Dendritic cell treated with granulocyte-macrophage colony-stimulating factor and Interleukin-4, amounts not matched to agents 40 ng/mL and 50 ng/mL, for 4 days (primary cell): Measurements from ENCODE around the gene KXD1.

ENCODE experiments used
- H3K27ac Mint-ChIP-seq: one replicate; pipeline ENCODE4 v1.8.0; 2022; ENCODE audit warnings: mild to moderate bottlenecking, mixed read lengths
- H3K27me3 Mint-ChIP-seq: one replicate; pipeline ENCODE4 v1.8.0; 2022; ENCODE audit warnings: mild to moderate bottlenecking, mixed read lengths
- H3K36me3 Mint-ChIP-seq: one replicate; pipeline ENCODE4 v1.8.0; 2022; ENCODE audit warnings: low read depth, mixed read lengths
- H3K4me1 Mint-ChIP-seq: one replicate; pipeline ENCODE4 v1.8.0; 2022; ENCODE audit warnings: low read depth, mixed read lengths
- H3K4me3 Mint-ChIP-seq: one replicate; pipeline ENCODE4 v1.8.0; 2022; ENCODE audit warnings: mild to moderate bottlenecking, moderate library complexity, mixed read lengths
- H3K9me3 Mint-ChIP-seq: one replicate; pipeline ENCODE4 v1.8.0; 2022; ENCODE audit warnings: mixed read lengths
- intact Hi-C: fragments of 100-400 bp; cut with micrococcal nuclease; formaldehyde crosslinking; loops from one replicate; pipeline ENCODE4 v1.15.0; 2022

Gene KXD1

GRCh38 chr19:18604820-18605159 lies 47.1 kb downstream of the KXD1 start:
- peaks cover 15% of the 10 kb centered on the region for H3K4me1 Mint-ChIP-seq
- H3K36me3 Mint-ChIP-seq, result no peaks in the 10 kb centered on the region
- intact Hi-C loops, result no loop called here
- no peaks in the 10 kb centered on the region for H3K9me3 Mint-ChIP-seq
- peaks cover 86% of the 10 kb centered on the region for H3K27me3 Mint-ChIP-seq
- no peak overlapping the region for H3K27ac Mint-ChIP-seq
- no peak overlapping the region for H3K4me3 Mint-ChIP-seq

DNA sequence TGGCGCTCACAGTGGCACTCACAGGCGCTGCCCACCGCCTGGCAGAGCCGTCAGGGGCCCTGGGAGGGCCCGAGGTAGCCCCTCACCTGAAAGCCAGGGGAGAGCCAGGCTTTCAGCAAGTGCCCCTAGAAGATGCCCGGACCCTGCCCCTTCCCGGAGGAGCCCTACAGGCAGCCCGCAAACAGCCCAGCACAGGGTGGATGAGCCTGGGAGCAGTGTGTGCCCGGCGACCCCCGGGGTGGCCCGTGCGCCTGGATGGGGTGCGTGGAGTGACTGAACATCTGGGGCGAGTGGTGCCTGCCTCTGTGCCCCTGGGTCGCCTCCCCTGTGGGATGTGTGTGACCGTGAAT lies 47.5 kb downstream of the KXD1 start:
- H3K36me3 Mint-ChIP-seq, result no peaks in the 10 kb centered on the region
- intact Hi-C loops, result no loop called here
- peaks cover 86% of the 10 kb centered on the region for H3K27me3 Mint-ChIP-seq
- no peak overlapping the region for H3K4me3 Mint-ChIP-seq
- H3K4me1 Mint-ChIP-seq, result peaks cover 15% of the 10 kb centered on the region
- no peaks in the 10 kb centered on the region for H3K9me3 Mint-ChIP-seq
- H3K27ac Mint-ChIP-seq, result no peak overlapping the region

- intact Hi-C loops, result no loop called here
- no peaks in the 10 kb centered on the region for H3K36me3 Mint-ChIP-seq
- H3K9me3 Mint-ChIP-seq, result no peaks in the 10 kb centered on the region
- no peak overlapping the region for H3K27ac Mint-ChIP-seq
- H3K4me1 Mint-ChIP-seq, result peaks cover 15% of the 10 kb centered on the region
- H3K27me3 Mint-ChIP-seq, result peaks cover 85% of the 10 kb centered on the region
- no peak overlapping the region for H3K4me3 Mint-ChIP-seq
Observed at GRCh38 chr19:18605546-18606280, 48.0 kb downstream of the KXD1 start.

DNA sequence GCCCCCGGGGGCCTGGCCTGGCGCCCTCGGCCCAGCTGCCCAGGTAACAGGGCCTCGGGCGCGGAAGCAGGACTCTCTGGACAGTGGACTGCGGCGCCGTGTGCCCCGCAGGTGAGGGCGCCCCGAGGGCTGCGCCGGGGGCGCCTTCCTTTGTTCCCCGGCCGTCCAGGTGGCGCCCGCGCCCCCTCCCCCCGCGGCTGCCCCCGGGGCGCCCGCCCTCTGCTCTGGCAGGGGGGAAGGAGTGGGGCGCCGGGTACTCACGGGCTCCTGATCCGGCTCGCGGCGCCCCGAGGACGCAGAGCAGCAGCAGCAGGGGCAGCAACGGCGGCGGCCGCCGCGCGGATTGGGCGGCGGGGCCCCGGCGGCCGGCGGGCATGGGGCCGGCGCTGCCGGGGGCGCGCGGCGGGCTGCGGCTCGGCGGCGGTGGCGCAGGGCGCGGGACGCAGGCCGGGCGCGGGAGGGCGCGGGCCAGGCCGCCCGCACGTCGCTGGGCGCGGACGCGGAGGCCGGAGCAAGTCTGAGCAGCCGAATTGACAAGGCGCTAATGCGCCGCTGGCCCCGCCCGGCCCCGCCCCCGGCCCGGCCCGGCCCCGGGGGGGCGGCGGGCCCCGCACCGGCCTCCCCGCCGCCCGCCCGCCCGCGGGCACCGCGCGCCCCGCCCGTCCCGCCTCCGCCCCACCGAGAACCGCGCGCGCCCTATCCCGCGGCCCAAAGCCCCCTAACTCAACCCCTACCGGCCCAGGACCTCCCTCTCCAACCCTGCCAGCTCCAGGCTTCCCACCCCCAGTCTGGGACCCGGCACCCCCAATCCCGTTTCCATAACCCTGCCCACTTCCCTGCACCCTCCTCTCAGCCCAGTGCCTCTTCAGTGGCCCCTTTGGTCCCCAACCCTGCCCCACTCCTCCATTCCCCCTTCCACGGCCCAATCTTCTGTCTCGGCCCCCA lies 48.9 kb downstream of the KXD1 start, which contains the start of gene CRLF1:
TSS of gene CRLF1 (minus strand) at position 519 of the 945 bp plus-strand sequence. CDS start at position 376, 143 bp downstream.
- no peak within 1 kb of the TSS for H3K27ac Mint-ChIP-seq

GRCh38 chr19:18607226-18608101 lies 49.8 kb downstream of the KXD1 start:
- no peaks in the 10 kb centered on the region for H3K9me3 Mint-ChIP-seq
- H3K27ac Mint-ChIP-seq, result no peak overlapping the region
- intact Hi-C loops, result no loop called here
- H3K27me3 Mint-ChIP-seq, result peaks cover 83% of the 10 kb centered on the region
- no peak overlapping the region for H3K4me3 Mint-ChIP-seq
- peaks cover 26% of the 10 kb centered on the region for H3K4me1 Mint-ChIP-seq
- H3K36me3 Mint-ChIP-seq, result no peaks in the 10 kb centered on the region

More for the DNA sequence above, 48.9 kb downstream of the KXD1 start, which contains the start of gene CRLF1:
- H3K27me3 Mint-ChIP-seq, result peaks cover 83% of the 10 kb centered on the region
- H3K4me3 Mint-ChIP-seq, result peak within 1 kb of the TSS; percentile 22
- no peaks in the 10 kb centered on the region for H3K36me3 Mint-ChIP-seq
- intact Hi-C loops, result no loop called here
- peaks cover 20% of the 10 kb centered on the region for H3K4me1 Mint-ChIP-seq
- H3K9me3 Mint-ChIP-seq, result no peaks in the 10 kb centered on the region

- intact Hi-C loops, result no loop called here
- no peaks in the 10 kb centered on the region for H3K36me3 Mint-ChIP-seq
- H3K27ac Mint-ChIP-seq, result no peak overlapping the region
- peaks cover 83% of the 10 kb centered on the region for H3K27me3 Mint-ChIP-seq
- H3K4me1 Mint-ChIP-seq, result peaks cover 29% of the 10 kb centered on the region
- no peak overlapping the region for H3K4me3 Mint-ChIP-seq
- H3K9me3 Mint-ChIP-seq, result no peaks in the 10 kb centered on the region
Observed at GRCh38 chr19:18608102-18608804, 50.6 kb downstream of the KXD1 start.

DNA sequence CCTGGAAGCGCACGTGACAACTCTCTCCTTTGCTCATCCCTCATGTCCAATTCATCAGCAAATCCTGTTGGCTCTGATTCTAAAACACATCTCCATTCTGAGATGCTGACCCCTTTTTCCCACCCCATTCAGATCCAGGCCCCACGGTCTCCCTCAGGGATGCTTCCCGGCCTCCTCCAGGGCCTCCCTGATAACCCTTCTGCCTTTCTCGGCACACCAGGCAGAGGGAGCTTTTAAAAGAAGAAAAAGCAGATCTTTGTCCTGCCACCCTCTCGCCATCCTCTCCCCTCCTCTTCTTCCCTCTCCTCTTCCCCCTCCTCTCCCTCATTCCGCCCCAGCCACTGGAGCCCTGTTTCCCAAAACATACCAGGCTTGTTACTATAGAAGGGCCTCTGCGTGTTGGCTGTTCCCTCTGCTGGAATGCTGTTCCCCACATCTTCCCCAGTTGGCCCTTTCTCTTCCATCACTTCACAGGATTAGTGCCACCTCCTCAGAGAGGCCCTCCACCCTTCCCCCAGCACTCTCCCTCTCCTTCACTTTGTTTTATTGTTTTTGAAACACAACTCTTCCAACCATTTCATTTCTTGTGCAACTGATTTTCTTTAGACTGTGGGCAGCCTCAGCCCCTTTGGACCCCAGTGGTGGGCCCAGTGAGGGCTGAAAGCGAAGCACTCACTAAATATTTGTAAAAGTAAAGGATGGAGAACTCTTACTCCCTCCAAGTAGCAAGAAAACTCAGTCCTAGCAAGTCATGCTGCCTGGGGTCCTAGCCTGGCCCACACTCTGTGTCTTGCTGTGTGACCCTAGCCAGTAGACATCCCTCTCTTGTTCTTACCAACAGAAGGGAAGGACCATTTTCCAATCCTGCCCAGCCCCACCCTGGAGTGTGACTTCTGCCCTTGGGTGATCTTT lies 51.4 kb downstream of the KXD1 start:
- Mint-ChIP-seq H3K36me3 (no peaks in the 10 kb centered on the region), H3K9me3 (no peaks in the 10 kb centered on the region), H3K27ac (no peak overlapping the region), H3K27me3 (peaks cover 86% of the 10 kb centered on the region), H3K4me1 (peaks cover 31% of the 10 kb centered on the region), H3K4me3 (no peak overlapping the region)
- intact Hi-C loops, result no loop called here

DNA sequence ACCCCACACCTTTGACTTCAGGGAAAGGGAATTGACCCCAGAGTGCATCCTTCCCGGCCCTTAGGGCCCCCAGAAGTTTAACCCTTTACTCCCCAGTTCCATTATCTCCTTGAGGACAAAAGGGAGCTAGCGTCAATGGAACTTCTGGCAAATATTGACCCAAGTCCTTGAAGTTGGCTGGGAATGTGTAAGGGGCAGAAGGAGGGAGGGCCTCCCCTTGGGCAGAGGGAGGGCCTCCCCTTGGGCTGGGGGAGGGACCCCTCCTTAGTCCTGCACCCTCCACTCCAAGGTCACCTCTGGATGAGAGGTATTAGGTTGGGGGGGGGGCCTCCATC lies 52.0 kb downstream of the KXD1 start:
- Mint-ChIP-seq H3K9me3 (no peaks in the 10 kb centered on the region), H3K27me3 (peaks cover 86% of the 10 kb centered on the region), H3K4me3 (no peak overlapping the region), H3K36me3 (no peaks in the 10 kb centered on the region), H3K4me1 (peaks cover 31% of the 10 kb centered on the region), H3K27ac (no peak overlapping the region)
- intact Hi-C loops, result no loop called here

DNA sequence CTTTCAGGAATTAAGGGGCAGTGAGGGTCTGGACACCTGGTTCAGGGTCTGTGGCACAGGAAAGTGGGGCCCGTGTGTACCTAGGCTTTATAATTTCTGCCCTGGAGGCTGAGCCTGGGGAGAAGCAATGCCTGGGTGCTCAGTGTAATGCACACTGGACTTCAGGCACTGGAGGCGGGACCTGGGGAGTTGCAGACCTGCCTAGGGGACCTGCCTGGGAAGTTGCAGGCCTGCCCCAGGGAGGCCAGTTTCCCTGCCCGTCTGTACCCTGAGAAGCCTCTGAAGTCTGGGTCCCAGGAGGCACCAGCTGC lies 52.5 kb downstream of the KXD1 start:
- peaks cover 86% of the 10 kb centered on the region for H3K27me3 Mint-ChIP-seq
- H3K4me1 Mint-ChIP-seq, result peaks cover 31% of the 10 kb centered on the region
- H3K9me3 Mint-ChIP-seq, result no peaks in the 10 kb centered on the region
- intact Hi-C loops, result no loop called here
- H3K36me3 Mint-ChIP-seq, result no peaks in the 10 kb centered on the region
- no peak overlapping the region for H3K27ac Mint-ChIP-seq
- H3K4me3 Mint-ChIP-seq, result no peak overlapping the region

DNA sequence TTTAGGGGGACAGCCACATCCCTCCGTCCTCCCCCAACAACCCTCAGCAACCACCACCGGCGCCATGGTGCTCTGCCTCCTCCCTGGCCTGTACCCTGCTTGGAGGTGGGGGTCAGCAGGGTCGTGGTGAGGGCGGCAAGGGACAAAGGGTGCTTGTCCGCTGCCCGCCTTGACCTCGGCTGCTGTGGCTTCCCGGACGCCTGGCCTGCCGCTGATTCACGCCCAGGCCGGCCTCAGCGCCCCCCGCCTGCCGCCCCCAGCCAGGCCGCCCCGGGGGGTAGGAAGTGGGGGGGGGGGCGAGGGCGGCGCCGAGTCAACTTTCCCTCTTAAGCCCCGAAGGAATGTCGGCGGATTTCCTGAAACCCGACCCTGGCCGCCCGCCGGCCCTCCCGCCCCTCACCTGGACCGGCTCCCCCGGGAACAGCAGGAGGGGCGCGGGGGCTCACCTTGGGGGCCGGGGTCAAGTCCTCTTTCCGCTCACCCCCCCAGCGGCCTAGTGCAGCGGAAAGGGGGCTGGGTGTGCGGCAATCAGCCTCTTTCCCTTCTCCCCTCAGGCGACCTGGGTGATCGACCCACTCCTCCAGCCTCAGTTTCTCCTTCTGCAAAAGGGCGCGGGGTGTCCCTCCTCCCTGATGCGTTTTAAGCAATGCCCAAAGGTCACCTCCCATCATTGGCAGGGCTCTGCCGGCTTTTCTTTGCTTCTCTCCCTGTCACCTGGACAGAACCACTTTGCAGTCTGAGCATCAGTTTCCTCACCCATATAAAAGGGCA lies 53.1 kb downstream of the KXD1 start:
- no peak overlapping the region for H3K27ac Mint-ChIP-seq
- H3K27me3 Mint-ChIP-seq, result peaks cover 86% of the 10 kb centered on the region
- peaks cover 31% of the 10 kb centered on the region for H3K4me1 Mint-ChIP-seq
- H3K4me3 Mint-ChIP-seq, result no peak overlapping the region
- no peaks in the 10 kb centered on the region for H3K9me3 Mint-ChIP-seq
- H3K36me3 Mint-ChIP-seq, result no peaks in the 10 kb centered on the region
- intact Hi-C loops, result no loop called here

DNA sequence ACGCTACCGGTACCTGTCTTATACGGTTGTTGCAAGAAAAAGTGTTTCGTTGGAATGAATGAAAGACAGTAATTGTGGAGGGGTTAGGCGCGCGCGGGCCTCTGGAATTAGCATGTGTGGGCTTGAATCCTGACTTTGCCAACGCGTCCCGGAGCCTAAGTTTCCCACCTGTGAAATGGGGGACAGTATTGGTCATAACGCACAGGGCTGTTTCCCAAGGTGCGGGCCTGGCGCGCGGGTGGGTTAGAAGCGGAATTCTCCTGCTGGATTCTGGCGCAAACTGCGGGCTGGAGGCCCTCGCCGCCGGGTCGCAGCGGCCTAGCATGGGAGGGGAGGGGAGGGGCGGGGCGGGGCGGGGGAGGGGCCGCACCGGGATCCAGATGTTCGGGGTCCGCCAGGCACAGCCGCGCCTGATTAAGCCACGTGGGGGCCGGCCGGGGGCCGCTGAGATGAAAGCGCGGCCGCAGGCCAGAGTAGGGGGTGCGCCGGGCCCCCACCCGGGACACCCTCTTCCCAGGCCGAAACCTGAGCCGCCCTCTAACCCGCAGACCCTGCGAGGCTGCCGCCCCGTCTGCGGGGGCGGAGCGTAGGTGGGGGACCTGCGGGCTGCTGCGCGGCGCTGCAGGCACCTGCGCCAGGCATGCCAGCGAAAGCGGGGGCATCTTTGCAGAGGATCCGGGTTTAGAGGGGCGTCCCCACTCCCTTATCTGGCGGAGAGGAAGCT lies 53.8 kb downstream of the KXD1 start:
- Mint-ChIP-seq H3K27ac (no peak overlapping the region), H3K27me3 (peaks cover 93% of the 10 kb centered on the region), H3K4me1 (peaks cover 31% of the 10 kb centered on the region), H3K9me3 (no peaks in the 10 kb centered on the region), H3K4me3 (no peak overlapping the region), H3K36me3 (no peaks in the 10 kb centered on the region)
- intact Hi-C loops, result no loop called here
